Measurements from ENCODE around the gene PRKCE. TPM values are rescaled to one million over a fixed set of nuclear protein-coding genes. Genes with fewer than 3 reads are reported as not detected.

Gene PRKCE
- total RNA-seq, 1 donor from 2014 or later = 18.4 TPM

- no peak for DNase-seq (ENCODE audit: low spot score in 2 of 2, unreplicated experiment in 2 of 2)
- H3K9me3 Mint-ChIP-seq = peaks cover 10% of the 10 kb centered on the region
- H3K4me3 Mint-ChIP-seq = no peak overlapping the region
- H3K36me3 Mint-ChIP-seq = no peaks in the 10 kb centered on the region
- H3K4me1 Mint-ChIP-seq = peaks cover 22% of the 10 kb centered on the region
- H3K27me3 Mint-ChIP-seq (ENCODE audit: low read depth) = no peaks in the 10 kb centered on the region
- H3K27ac Mint-ChIP-seq = no peak overlapping the region
- TF ChIP-seq CTCF (IDR thresholded peaks at IDR 0.05; ENCODE audit: unreplicated experiment) = no peak
Observed at GRCh38 chr2:45883603-45884000, 232.1 kb downstream of the PRKCE start.

GRCh38 chr2:45884126-45884525 lies 232.7 kb downstream of the PRKCE start:
- DNase-seq (ENCODE audit: low spot score in 2 of 2, unreplicated experiment in 2 of 2) = no peak
- peaks cover 24% of the 10 kb centered on the region for H3K4me1 Mint-ChIP-seq
- no peak for TF ChIP-seq CTCF (IDR thresholded peaks at IDR 0.05; ENCODE audit: unreplicated experiment)
- no peaks in the 10 kb centered on the region for H3K27me3 Mint-ChIP-seq (ENCODE audit: low read depth)
- H3K4me3 Mint-ChIP-seq = no peak overlapping the region
- peaks cover 10% of the 10 kb centered on the region for H3K9me3 Mint-ChIP-seq
- H3K36me3 Mint-ChIP-seq = no peaks in the 10 kb centered on the region
- no peak overlapping the region for H3K27ac Mint-ChIP-seq

- Mint-ChIP-seq H3K27me3 (ENCODE audit: low read depth) (no peaks in the 10 kb centered on the region), H3K4me1 (peaks cover 27% of the 10 kb centered on the region), H3K4me3 (no peak overlapping the region), H3K36me3 (no peaks in the 10 kb centered on the region), H3K9me3 (peaks cover under 1% of the 10 kb centered on the region), H3K27ac (peak overlapping the region; percentile 61)
- no peak for DNase-seq (ENCODE audit: low spot score in 2 of 2, unreplicated experiment in 2 of 2)
- TF ChIP-seq CTCF (IDR thresholded peaks at IDR 0.05; ENCODE audit: unreplicated experiment) = no peak
Observed at GRCh38 chr2:45885171-45885621, 233.7 kb downstream of the PRKCE start.

GRCh38 chr2:45886171-45886663 lies 234.7 kb downstream of the PRKCE start:
- H3K27ac Mint-ChIP-seq = peak overlapping the region; percentile 37
- H3K4me3 Mint-ChIP-seq = no peak overlapping the region
- no peak for TF ChIP-seq CTCF (IDR thresholded peaks at IDR 0.05; ENCODE audit: unreplicated experiment)
- DNase-seq (ENCODE audit: low spot score in 2 of 2, unreplicated experiment in 2 of 2) = no peak
- H3K4me1 Mint-ChIP-seq = peaks cover 27% of the 10 kb centered on the region
- H3K27me3 Mint-ChIP-seq (ENCODE audit: low read depth) = no peaks in the 10 kb centered on the region
- no peaks in the 10 kb centered on the region for H3K36me3 Mint-ChIP-seq
- no peaks in the 10 kb centered on the region for H3K9me3 Mint-ChIP-seq

GRCh38 chr2:45888167-45888566 lies 236.7 kb downstream of the PRKCE start:
- no peak overlapping the region for H3K4me3 Mint-ChIP-seq
- DNase-seq (ENCODE audit: low spot score in 2 of 2, unreplicated experiment in 2 of 2) = no peak
- peaks cover 37% of the 10 kb centered on the region for H3K4me1 Mint-ChIP-seq
- H3K9me3 Mint-ChIP-seq = no peaks in the 10 kb centered on the region
- no peaks in the 10 kb centered on the region for H3K27me3 Mint-ChIP-seq (ENCODE audit: low read depth)
- TF ChIP-seq CTCF (IDR thresholded peaks at IDR 0.05; ENCODE audit: unreplicated experiment) = no peak
- H3K27ac Mint-ChIP-seq = no peak overlapping the region
- H3K36me3 Mint-ChIP-seq = no peaks in the 10 kb centered on the region

GRCh38 chr2:45888641-45889040 lies 237.2 kb downstream of the PRKCE start:
- DNase-seq (ENCODE audit: low spot score in 2 of 2, unreplicated experiment in 2 of 2) = no peak
- Mint-ChIP-seq H3K4me1 (peaks cover 37% of the 10 kb centered on the region), H3K9me3 (no peaks in the 10 kb centered on the region), H3K27me3 (ENCODE audit: low read depth) (no peaks in the 10 kb centered on the region), H3K27ac (no peak overlapping the region), H3K4me3 (no peak overlapping the region), H3K36me3 (no peaks in the 10 kb centered on the region)
- no peak for TF ChIP-seq CTCF (IDR thresholded peaks at IDR 0.05; ENCODE audit: unreplicated experiment)

Measured in mesothelial cell of epicardium (in vitro differentiated cells).